ENCODE measurements around the gene VAV2. TPM values are rescaled to one million over a fixed set of nuclear protein-coding genes. Genes with fewer than 3 reads are reported as not detected.

The VAV2 gene
- total RNA-seq, 1 experiment from 2014 or later = 9.7 TPM

DNA sequence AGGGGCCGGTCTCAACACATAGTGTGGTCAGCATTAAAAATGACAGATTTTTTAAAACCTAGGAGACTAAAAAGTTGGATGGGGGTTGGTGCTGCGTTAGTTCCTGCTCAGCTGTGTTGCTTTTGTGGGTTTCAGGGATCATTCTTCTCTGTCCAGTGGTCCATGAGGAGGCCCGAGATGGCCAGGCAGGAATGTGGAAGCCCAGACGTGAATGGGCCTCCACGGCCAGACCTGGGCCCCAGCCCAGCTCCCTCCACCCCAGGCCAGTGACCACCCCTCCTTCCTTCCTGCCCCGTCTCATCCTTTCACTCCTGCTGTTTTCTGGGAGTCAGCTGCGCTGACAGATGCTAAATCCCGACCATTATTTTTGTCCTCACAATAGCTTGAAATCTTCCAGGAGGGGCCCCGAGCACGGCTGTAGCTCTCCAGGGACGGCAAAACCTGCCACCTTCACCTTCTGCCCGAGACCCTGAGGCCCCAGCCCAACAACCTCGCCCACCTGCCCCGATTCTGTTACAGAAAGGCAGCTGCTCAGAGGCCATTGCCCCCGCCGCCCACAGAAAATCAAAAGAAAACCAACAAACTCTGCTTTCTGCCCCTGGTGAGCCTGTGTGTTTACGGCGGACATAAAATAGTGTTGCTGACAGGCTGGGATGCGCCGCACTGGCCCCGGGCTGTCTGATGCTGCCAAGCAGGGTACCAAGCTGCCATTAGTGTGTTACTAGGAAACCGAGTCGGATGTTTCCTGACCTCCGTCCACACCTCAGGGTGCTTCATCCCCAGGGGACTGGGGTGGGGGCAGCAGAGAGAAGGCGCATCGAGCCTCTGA lies 170.3 kb downstream of the VAV2 start:
- no peaks in the 10 kb centered on the region for H3K9me3 ChIP-seq (ENCODE audit: low read length)
- H3K9ac ChIP-seq (ENCODE audit: low read length) = no peak overlapping the region
- H3K4me3 ChIP-seq (ENCODE audit: low read length) = no peak overlapping the region
- intact Hi-C loops (cut with micrococcal nuclease) = no loop called here
- ChIA-PET POLR2A (ENCODE audit: unreplicated experiment) (interaction anchor here (0.6 kb wide), 1 partner anchor 123 kb away, joined by 3 read pairs; no protein-coding TSS in a partner anchor), CTCF (no interaction called here)
- no peak overlapping the region for H3K27ac ChIP-seq (ENCODE audit: low read length)
- no peaks in the 10 kb centered on the region for H3K9me2 ChIP-seq (replicated peaks; ENCODE audit: low read length)
- H4K20me1 ChIP-seq (ENCODE audit: low read length) = no peaks in the 10 kb centered on the region
- H2AFZ ChIP-seq (ENCODE audit: low read length) = no peak overlapping the region
- ATAC-seq = no peak
- H3K4me2 ChIP-seq (ENCODE audit: low read length) = no peak overlapping the region
- no peak for DNase-seq
- TF ChIP-seq, protein P1, sequence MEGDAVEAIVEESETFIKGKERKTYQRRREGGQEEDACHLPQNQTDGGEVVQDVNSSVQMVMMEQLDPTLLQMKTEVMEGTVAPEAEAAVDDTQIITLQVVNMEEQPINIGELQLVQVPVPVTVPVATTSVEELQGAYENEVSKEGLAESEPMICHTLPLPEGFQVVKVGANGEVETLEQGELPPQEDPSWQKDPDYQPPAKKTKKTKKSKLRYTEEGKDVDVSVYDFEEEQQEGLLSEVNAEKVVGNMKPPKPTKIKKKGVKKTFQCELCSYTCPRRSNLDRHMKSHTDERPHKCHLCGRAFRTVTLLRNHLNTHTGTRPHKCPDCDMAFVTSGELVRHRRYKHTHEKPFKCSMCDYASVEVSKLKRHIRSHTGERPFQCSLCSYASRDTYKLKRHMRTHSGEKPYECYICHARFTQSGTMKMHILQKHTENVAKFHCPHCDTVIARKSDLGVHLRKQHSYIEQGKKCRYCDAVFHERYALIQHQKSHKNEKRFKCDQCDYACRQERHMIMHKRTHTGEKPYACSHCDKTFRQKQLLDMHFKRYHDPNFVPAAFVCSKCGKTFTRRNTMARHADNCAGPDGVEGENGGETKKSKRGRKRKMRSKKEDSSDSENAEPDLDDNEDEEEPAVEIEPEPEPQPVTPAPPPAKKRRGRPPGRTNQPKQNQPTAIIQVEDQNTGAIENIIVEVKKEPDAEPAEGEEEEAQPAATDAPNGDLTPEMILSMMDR (conservative IDR thresholded peaks at IDR 0.05; ENCODE audit: low read depth, low read length) = no peak
- no peak for TF ChIP-seq EZH2 (IDR thresholded peaks at IDR 0.05; ENCODE audit: low read length, unreplicated experiment)
- TF ChIP-seq EZH2phosphoT487 (IDR thresholded peaks at IDR 0.05; ENCODE audit: borderline replicate concordance, low read length) = no peak
- no peaks in the 10 kb centered on the region for H3K4me1 ChIP-seq (ENCODE audit: insufficient read depth, low read length)
- H3K36me3 ChIP-seq (ENCODE audit: low read depth, low read length) = no peaks in the 10 kb centered on the region
- H3F3A ChIP-seq (ENCODE audit: low read length, unreplicated experiment) = no peaks in the 10 kb centered on the region
- no TSS peak for BruUV-seq (replicated peaks)
- no peaks in the 10 kb centered on the region for H3K79me2 ChIP-seq (ENCODE audit: low read length)
- no peaks in the 10 kb centered on the region for H3K27me3 ChIP-seq (ENCODE audit: low read length)

DNA sequence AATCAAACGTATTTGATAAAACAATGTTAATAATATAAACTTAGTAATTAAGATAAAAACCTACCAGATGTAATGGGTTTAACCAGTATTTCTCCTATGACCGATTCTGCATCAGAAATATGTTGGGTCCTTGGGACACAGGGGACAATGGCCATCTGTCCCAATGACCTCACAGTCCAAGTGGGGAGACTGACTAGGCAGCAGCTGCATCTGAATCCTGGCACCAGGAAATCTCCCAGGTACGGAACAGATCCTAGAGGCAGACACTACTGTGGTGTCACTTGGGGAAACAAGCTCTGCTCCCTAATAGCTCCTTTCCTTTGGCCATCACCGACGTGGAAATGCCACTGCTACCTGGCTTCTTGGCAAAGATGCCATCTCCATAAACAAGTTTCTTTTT lies 172.2 kb downstream of the VAV2 start:
- POLR2A ChIA-PET (ENCODE audit: unreplicated experiment) = no interaction called here
- no TSS peak for BruUV-seq (replicated peaks)

More for the DNA sequence above, 172.2 kb downstream of the VAV2 start:
- Histone ChIP-seq H4K20me1 (ENCODE audit: low read length) (no peaks in the 10 kb centered on the region), H3K27me3 (ENCODE audit: low read length) (no peaks in the 10 kb centered on the region), H2AFZ (ENCODE audit: low read length) (no peak overlapping the region), H3K4me2 (ENCODE audit: low read length) (no peak overlapping the region), H3K9me2 (replicated peaks; ENCODE audit: low read length) (no peaks in the 10 kb centered on the region), H3F3A (ENCODE audit: low read length, unreplicated experiment) (no peaks in the 10 kb centered on the region), H3K9me3 (ENCODE audit: low read length) (no peaks in the 10 kb centered on the region), H3K4me1 (ENCODE audit: insufficient read depth, low read length) (no peaks in the 10 kb centered on the region), H3K27ac (ENCODE audit: low read length) (no peak overlapping the region), H3K9ac (ENCODE audit: low read length) (no peak overlapping the region), H3K79me2 (ENCODE audit: low read length) (no peaks in the 10 kb centered on the region), H3K36me3 (ENCODE audit: low read depth, low read length) (no peaks in the 10 kb centered on the region), H3K4me3 (ENCODE audit: low read length) (no peak overlapping the region)
- CTCF ChIA-PET = no interaction called here
- TF ChIP-seq EZH2phosphoT487 (IDR thresholded peaks at IDR 0.05; ENCODE audit: borderline replicate concordance, low read length) (no peak), EZH2 (IDR thresholded peaks at IDR 0.05; ENCODE audit: low read length, unreplicated experiment) (no peak)
- TF ChIP-seq, protein P1 (conservative IDR thresholded peaks at IDR 0.05; ENCODE audit: low read depth, low read length) = no peak
- ATAC-seq = no peak
- intact Hi-C loops (cut with micrococcal nuclease) = no loop called here
- DNase-seq = no peak
